Left forelimb (tissue), 1 donor: ENCODE results near the gene ITIH3.

Source experiments
- DNase-seq: peaks from one replicate; pipeline ENCODE4 v3.0.0-alpha.2; 2018; ENCODE audit warnings: low spot score

ITIH3 gene

GRCh38 chr3:52844290-52844975 is 49.8 kb downstream of the ITIH3 start:
- no peak for DNase-seq

- DNase-seq: no peak
These were observed 50.6 kb downstream of the ITIH3 start for GRCh38 chr3:52845157-52845556.

- no peak for DNase-seq
These were observed 51.3 kb downstream of the ITIH3 start for GRCh38 chr3:52845691-52846431.

DNA sequence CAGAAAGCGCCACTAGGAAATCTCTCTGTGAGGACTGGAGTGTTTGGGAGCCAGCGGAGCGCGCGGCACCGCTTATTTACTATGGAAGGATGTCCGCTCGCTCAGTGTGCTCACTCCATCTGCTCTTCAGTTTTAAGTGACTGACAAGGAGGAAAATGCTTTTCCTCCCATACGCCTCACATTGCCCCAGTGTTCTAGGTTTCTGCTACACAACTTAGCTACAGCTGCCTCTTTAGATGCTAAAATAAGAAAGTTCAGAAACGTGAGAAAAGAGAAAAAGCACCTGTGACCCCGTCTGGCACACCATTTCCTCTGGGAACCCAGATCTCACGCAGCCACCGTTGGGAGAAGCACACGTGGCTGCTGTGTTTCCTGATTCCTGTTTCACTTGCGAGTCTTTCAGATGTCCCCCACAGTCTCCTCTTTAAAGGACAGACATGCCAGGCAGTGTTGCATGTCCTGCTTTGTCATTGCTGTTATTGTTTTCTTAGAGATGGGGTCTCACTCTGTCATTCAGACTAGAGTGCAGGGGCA is 51.9 kb downstream of the ITIH3 start:
- no peak for DNase-seq

DNA sequence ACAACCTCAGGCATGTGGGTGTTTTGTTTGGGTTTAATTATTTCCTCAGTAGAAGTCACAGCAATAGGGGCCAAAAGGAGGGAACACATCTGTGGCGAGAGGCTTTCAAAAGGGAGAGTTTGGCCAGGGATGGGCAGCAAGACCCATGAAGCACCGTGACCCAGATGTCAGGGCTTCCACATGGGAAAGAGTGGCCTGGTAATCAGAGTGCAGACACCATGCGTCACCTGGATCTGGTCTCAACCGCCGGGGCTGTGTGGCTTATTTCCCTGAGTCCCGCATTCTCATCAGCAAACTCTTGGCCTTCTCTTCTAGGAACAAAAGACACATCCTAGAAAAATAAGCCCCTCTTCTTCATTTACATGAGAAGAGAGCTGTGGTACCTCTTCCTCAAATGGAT is 52.6 kb downstream of the ITIH3 start:
- DNase-seq: no peak

GRCh38 chr3:52847726-52848125 is 53.1 kb downstream of the ITIH3 start:
- no peak for DNase-seq

DNA sequence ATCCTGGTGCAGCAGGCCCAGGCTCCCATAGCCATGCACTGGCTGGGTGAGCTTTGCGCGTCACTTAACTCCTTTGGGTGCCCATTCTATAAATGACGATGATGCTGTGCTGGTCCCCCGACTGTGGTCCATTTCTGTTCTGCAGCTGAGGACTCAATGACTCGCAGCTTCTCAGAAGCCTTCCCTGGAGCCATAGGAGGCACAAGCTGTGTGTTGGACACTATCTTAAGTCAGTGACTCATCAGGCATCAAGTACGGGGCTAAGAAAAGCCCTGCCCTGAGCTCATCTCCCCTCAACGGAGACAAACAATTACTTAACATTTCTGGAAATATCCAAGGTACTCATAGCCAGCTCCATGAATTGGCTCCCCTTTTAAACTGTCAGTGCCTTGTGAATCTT is 54.0 kb downstream of the ITIH3 start:
- no peak for DNase-seq

- no peak for DNase-seq
These were observed 55.1 kb downstream of the ITIH3 start for GRCh38 chr3:52849656-52850055.

DNA sequence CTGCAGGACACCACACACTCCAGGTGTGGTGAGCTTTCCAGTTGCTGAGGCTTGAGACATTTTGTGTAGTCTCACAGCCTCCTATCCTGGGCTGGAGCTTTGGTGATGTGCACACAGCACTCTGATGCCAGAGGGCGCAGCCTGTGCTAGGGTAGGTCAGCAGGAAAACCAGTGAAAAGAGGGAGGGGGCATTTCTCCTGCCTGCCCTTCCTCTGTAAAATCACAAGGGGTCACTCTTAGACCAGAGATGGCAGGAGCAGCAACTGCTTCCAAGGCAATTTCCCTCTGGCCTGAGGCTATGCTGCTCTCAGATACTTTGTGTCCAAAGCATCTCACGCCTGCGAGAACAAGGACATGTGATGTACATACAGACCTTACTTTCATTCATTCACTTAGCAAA is 56.8 kb downstream of the ITIH3 start:
- no peak for DNase-seq

- DNase-seq: no peak
These were observed 57.8 kb downstream of the ITIH3 start for GRCh38 chr3:52852419-52852818.

- no peak for DNase-seq
These were observed 59.4 kb downstream of the ITIH3 start for GRCh38 chr3:52854013-52854412.

DNA sequence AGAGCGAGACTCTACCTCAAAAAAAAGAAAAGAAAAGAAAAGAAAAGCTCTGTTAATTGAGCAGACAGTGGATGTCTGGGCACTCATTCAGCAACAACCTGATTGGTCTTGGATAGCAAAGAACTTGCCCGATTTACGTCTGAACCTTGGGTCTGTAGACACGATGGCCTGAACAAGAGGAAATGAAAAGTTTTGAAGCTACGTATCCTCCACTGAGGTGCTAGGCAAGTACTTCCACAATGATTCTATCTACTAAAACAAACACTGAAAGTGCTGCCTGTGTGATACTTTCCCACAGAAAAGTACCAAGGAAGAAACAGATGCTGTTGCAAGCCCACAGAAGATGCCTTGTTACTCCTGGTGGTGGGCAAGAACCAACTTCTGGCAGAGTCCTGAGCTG is 62.1 kb downstream of the ITIH3 start:
- DNase-seq: no peak

- DNase-seq: no peak
These were observed 62.5 kb downstream of the ITIH3 start for GRCh38 chr3:52857133-52857532.

DNA sequence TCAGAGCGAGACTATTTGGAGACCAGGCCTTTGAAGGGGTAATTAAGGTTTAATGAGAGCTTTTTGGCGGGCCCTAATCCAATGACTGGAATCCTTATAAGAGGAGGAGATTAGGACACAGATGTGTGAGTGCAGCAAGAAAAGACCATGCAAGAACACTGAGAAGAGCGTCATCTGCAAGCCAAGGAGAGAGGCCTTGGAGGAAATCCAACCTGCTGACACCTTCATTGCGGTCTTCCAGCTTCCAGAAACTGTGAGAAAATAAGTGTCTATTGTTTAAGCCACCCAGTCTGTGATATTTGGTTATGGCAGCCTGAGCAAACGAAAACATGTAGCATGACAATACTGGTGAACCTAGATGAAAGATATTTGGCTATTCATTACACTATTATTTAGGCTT is 63.3 kb downstream of the ITIH3 start:
- no peak for DNase-seq
